K562 (cell line): ENCODE data around the gene PHC3. TPM values are rescaled to one million over a fixed set of nuclear protein-coding genes. Genes with fewer than 3 reads are reported as not detected.

Experiments used
- CBFA2T2 ChIP-seq: fragments of 450-650 bp; conservative IDR thresholded peaks from 2 replicates; pipeline ENCODE4 v1.6.1; 2017; ENCODE audit warnings: mild to moderate bottlenecking
- CBFB ChIP-seq: sonication (generic); formaldehyde crosslinking; IDR thresholded peaks from 2 replicates; pipeline ENCODE4 v1.4.0; 2020; ENCODE audit warnings: mild to moderate bottlenecking, missing genetic modification reagents
- ELF1 ChIP-seq: fragments of 200-800 bp; sonication (Bioruptor generic); IDR thresholded peaks from 2 replicates; pipeline ENCODE4 v1.6.1; 2016; ENCODE audit warnings: missing genetic modification characterization, missing compliant biosample characterization
- ETS2 ChIP-seq: IDR thresholded peaks from 2 replicates; pipeline ENCODE4 v1.6.1; 2016; ENCODE audit warnings: borderline replicate concordance, missing genetic modification characterization, mild to moderate bottlenecking, moderate library complexity, missing compliant biosample characterization; ENCODE audit not compliant: poor library complexity, severe bottlenecking
- MAZ ChIP-seq, 2 experiments: fragments of 450-650 bp in 1 of 2; sonication (generic) in 1 of 2; formaldehyde crosslinking; IDR thresholded peaks in 1 of 2; conservative IDR thresholded peaks in 1 of 2; 2 replicates each; pipeline versions ENCODE4 v1.4.0 to v1.5.0; 2020; ENCODE audit warnings: mild to moderate bottlenecking in 1 of 2, missing genetic modification reagents in 1 of 2
- MED1 ChIP-seq: sonication (generic); formaldehyde crosslinking; IDR thresholded peaks from 2 replicates; pipeline ENCODE4 v1.8.1; 2023; ENCODE audit warnings: missing genetic modification reagents, borderline replicate concordance
- NONO ChIP-seq, 2 experiments: fragments of 200-400 bp in 1 of 2; fragments of 450-650 bp in 1 of 2; formaldehyde crosslinking in 1 of 2; IDR thresholded peaks; 2 replicates each; pipeline ENCODE4 v1.6.1; 2017; ENCODE audit warnings: low read depth in 2 of 2, mild to moderate bottlenecking in 2 of 2, moderate library complexity in 2 of 2, low read length in 1 of 2
- PCBP2 ChIP-seq: fragments of 200-400 bp; formaldehyde crosslinking; IDR thresholded peaks from 2 replicates; pipeline ENCODE4 v1.6.1; 2018; ENCODE audit warnings: low read length, low read depth, mild to moderate bottlenecking, moderate library complexity; ENCODE audit not compliant: poor library complexity, severe bottlenecking
- PHF21A ChIP-seq: fragments of 450-650 bp; IDR thresholded peaks from 2 replicates; pipeline ENCODE4 v1.6.1; 2017; ENCODE audit warnings: low read depth, borderline replicate concordance
- RBM22 ChIP-seq: fragments of 200-400 bp; formaldehyde crosslinking; IDR thresholded peaks from 2 replicates; pipeline ENCODE4 v1.6.1; 2018; ENCODE audit warnings: low read length, low read depth; ENCODE audit not compliant: poor library complexity, severe bottlenecking
- RBM25 ChIP-seq: fragments of 200-400 bp; formaldehyde crosslinking; IDR thresholded peaks from 2 replicates; pipeline ENCODE4 v1.6.1; 2018; ENCODE audit warnings: low read length, low read depth, moderate library complexity; ENCODE audit not compliant: severe bottlenecking
- SRF ChIP-seq, 2 experiments: fragments of 250-450, 450-650 bp in 1 of 2; sonication (Bioruptor Pico) in 1 of 2; sonication (generic) in 1 of 2; formaldehyde crosslinking; IDR thresholded peaks; 2 replicates each; pipeline versions ENCODE4 v1.5.0 to v1.5.1; 2020 to 2022; ENCODE audit warnings: mild to moderate bottlenecking in 1 of 2, missing genetic modification reagents in 1 of 2
- TCF7L2 ChIP-seq: fragments of 150-350 bp; IDR thresholded peaks from 2 replicates; pipeline ENCODE4 v1.6.1; 2016; ENCODE audit warnings: low read depth, mild to moderate bottlenecking, low read length, moderate library complexity
- YBX1 ChIP-seq: fragments of 450-650 bp; IDR thresholded peaks from 2 replicates; pipeline ENCODE4 v1.7.1; 2016; ENCODE audit warnings: mild to moderate bottlenecking
- ZFP1 ChIP-seq: fragments of 450-650 bp; formaldehyde crosslinking; IDR thresholded peaks from 2 replicates; pipeline ENCODE4 v1.4.0; 2020; ENCODE audit warnings: mild to moderate bottlenecking, mixed read lengths
- ZNF354B ChIP-seq: fragments of 250-450 bp; sonication (Bioruptor Pico); IDR thresholded peaks from 2 replicates; pipeline ENCODE4 v1.4.0; 2020
- ZNF444 ChIP-seq: fragments of 250-450 bp; sonication (Bioruptor Pico); IDR thresholded peaks from 2 replicates; pipeline ENCODE4 v1.4.0; 2020; ENCODE audit warnings: mild to moderate bottlenecking, moderate library complexity
- ZNF696 ChIP-seq: fragments of 250-450 bp; sonication (Bioruptor Pico); conservative IDR thresholded peaks from 2 replicates; pipeline ENCODE4 v1.4.0; 2020; ENCODE audit warnings: mild to moderate bottlenecking, moderate library complexity
- polyA plus RNA-seq, 8 experiments: library from polyadenylated mRNA; depleted of rRNA in 4 of 8; stranded (reverse) in 5 of 8; unstranded in 3 of 8; fragments of >200 nt; fragmentation: Nextera tagmentation in 2 of 8; fragmentation: Illumina TruSeq in 1 of 8; extraction: Ambion mirVana in 2 of 8; extraction: Trizol in 1 of 8; gene quantifications; 2 replicates each; pipeline versions ENCODE4 v1.2.1 to v1.2.3, GENCODE V29; 2011 to 2014; ENCODE audit warnings: inconsistent platforms in 1 of 8, missing spikeins in 1 of 8
- total RNA-seq, 7 experiments: library from RNA; depleted of rRNA in 6 of 7; stranded (reverse); fragments of >200 nt in 6 of 7; fragmentation: Illumina TruSeq in 2 of 7; extraction: Trizol in 2 of 7; gene quantifications; 2 replicates each; pipeline versions ENCODE4 v1.2.1 to v1.2.3, GENCODE V29; 2011 to 2021; ENCODE audit warnings: low replicate concordance in 1 of 7
- TF ChIP-seq, protein P1 (sequence below): sonication (generic); formaldehyde crosslinking; IDR thresholded peaks from 2 replicates; pipeline ENCODE4 v1.8.0; 2023; ENCODE audit warnings: missing genetic modification reagents, mild to moderate bottlenecking, borderline replicate concordance
- TF ChIP-seq, protein P2 (sequence below): fragments of 250-450 bp; sonication (Bioruptor Pico); IDR thresholded peaks from 2 replicates; pipeline ENCODE4 v1.4.0; 2020; ENCODE audit warnings: borderline replicate concordance
- TF ChIP-seq, protein P3 (sequence below): fragments of 250-450 bp; sonication (Bioruptor Pico); IDR thresholded peaks from 2 replicates; pipeline ENCODE4 v1.5.1; 2021; ENCODE audit warnings: mild to moderate bottlenecking

The PHC3 gene
- total and polyA plus RNA-seq, 9 of the 15 experiments (the other 6 are each of a cell fraction or from before 2014, with no cell fraction given), result 3.1 to 21.6 (median 10.5) TPM

DNA sequence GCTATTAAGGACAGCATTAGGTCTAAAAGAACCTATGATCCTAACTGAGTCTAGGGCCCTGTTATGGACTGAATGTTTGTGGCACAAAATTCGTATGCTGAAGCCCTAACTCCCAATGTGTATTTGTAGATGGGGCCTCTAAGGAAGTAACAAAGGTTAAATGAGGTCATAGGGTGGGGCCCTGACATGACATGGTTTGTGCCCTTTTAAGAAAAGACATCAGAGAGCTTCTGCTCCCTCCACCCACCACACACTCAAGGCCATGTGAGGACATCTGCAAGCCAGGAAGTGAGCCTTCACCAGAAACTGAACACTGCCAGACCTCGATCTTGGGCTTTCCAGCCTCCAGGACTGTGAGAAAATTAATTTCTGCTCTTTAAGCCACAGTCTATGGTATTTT is 49.2 kb downstream of the PHC3 start (continued):
- peak; percentile 60 for TF ChIP-seq ELF1
- TF ChIP-seq NONO (IDR thresholded peaks at IDR 0.05; ENCODE audit: low read depth in 2 of 2, low read length in 1 of 2), result no peak
- TF ChIP-seq RBM22, result no peak
- TF ChIP-seq, protein P1, sequence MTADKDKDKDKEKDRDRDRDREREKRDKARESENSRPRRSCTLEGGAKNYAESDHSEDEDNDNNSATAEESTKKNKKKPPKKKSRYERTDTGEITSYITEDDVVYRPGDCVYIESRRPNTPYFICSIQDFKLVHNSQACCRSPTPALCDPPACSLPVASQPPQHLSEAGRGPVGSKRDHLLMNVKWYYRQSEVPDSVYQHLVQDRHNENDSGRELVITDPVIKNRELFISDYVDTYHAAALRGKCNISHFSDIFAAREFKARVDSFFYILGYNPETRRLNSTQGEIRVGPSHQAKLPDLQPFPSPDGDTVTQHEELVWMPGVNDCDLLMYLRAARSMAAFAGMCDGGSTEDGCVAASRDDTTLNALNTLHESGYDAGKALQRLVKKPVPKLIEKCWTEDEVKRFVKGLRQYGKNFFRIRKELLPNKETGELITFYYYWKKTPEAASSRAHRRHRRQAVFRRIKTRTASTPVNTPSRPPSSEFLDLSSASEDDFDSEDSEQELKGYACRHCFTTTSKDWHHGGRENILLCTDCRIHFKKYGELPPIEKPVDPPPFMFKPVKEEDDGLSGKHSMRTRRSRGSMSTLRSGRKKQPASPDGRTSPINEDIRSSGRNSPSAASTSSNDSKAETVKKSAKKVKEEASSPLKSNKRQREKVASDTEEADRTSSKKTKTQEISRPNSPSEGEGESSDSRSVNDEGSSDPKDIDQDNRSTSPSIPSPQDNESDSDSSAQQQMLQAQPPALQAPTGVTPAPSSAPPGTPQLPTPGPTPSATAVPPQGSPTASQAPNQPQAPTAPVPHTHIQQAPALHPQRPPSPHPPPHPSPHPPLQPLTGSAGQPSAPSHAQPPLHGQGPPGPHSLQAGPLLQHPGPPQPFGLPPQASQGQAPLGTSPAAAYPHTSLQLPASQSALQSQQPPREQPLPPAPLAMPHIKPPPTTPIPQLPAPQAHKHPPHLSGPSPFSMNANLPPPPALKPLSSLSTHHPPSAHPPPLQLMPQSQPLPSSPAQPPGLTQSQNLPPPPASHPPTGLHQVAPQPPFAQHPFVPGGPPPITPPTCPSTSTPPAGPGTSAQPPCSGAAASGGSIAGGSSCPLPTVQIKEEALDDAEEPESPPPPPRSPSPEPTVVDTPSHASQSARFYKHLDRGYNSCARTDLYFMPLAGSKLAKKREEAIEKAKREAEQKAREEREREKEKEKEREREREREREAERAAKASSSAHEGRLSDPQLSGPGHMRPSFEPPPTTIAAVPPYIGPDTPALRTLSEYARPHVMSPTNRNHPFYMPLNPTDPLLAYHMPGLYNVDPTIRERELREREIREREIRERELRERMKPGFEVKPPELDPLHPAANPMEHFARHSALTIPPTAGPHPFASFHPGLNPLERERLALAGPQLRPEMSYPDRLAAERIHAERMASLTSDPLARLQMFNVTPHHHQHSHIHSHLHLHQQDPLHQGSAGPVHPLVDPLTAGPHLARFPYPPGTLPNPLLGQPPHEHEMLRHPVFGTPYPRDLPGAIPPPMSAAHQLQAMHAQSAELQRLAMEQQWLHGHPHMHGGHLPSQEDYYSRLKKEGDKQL, result no peak
- TF ChIP-seq RBM25, result peak; percentile 21
- TF ChIP-seq PHF21A, result no peak
- TF ChIP-seq ZNF444 (CRISPR knock-in tag), result no peak
- no peak for TF ChIP-seq ZFP1
- TF ChIP-seq, protein P2, sequence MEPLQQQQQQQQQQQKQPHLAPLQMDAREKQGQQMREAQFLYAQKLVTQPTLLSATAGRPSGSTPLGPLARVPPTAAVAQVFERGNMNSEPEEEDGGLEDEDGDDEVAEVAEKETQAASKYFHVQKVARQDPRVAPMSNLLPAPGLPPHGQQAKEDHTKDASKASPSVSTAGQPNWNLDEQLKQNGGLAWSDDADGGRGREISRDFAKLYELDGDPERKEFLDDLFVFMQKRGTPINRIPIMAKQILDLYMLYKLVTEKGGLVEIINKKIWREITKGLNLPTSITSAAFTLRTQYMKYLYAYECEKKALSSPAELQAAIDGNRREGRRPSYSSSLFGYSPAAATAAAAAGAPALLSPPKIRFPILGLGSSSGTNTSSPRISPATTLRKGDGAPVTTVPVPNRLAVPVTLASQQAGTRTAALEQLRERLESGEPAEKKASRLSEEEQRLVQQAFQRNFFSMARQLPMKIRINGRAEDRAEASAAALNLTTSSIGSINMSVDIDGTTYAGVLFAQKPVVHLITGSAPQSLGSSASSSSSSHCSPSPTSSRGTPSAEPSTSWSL (CRISPR knock-in tag), result no peak
- TF ChIP-seq CBFB, result no peak
- no peak for TF ChIP-seq SRF (CRISPR knock-in tag; IDR thresholded peaks at IDR 0.05)
- no peak for TF ChIP-seq MED1 (CRISPR knock-in tag)
- TF ChIP-seq ZNF354B (CRISPR knock-in tag), result no peak
- TF ChIP-seq ETS2 (tag), result no peak
- TF ChIP-seq, protein P3, sequence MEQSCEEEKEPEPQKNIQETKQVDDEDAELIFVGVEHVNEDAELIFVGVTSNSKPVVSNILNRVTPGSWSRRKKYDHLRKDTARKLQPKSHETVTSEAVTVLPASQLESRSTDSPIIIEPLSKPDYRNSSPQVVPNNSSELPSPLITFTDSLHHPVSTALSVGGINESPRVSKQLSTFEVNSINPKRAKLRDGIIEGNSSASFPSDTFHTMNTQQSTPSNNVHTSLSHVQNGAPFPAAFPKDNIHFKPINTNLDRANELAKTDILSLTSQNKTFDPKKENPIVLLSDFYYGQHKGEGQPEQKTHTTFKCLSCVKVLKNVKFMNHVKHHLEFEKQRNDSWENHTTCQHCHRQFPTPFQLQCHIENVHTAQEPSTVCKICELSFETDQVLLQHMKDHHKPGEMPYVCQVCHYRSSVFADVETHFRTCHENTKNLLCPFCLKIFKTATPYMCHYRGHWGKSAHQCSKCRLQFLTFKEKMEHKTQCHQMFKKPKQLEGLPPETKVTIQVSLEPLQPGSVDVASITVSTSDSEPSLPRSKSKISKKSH, result no peak
- no peak for TF ChIP-seq ZNF696 (CRISPR knock-in tag)
- TF ChIP-seq YBX1, result no peak
- no peak for TF ChIP-seq CBFA2T2
- TF ChIP-seq TCF7L2, result no peak
- TF ChIP-seq MAZ (CRISPR knock-in tag; conservative IDR thresholded peaks at IDR 0.05 in 1 of 2, IDR thresholded peaks at IDR 0.05 in 1 of 2), result no peak
- no peak for TF ChIP-seq PCBP2
